SK-N-SH treated with all-trans-retinoic acid at 6 μM for 48 hours (cell line): ENCODE results near the gene BRAT1.

Source experiments
- ATAC-seq: fragments of 200-7000 bp; cut with Tn5 transposase; 3 replicates; pipeline ENCODE4 v1.9.1; 2020; ENCODE audit warnings: mild to moderate bottlenecking, moderate library complexity
- ARNTL ChIP-seq: fragments of 450-650 bp; formaldehyde crosslinking; IDR thresholded peaks from 2 replicates; pipeline ENCODE4 v1.5.0; 2020; ENCODE audit warnings: low read depth, mild to moderate bottlenecking, moderate library complexity, borderline replicate concordance
- BACH2 ChIP-seq: fragments of 250-450 bp; sonication (Bioruptor Pico); IDR thresholded peaks from 2 replicates; pipeline ENCODE4 v1.9.0; 2021; ENCODE audit warnings: mild to moderate bottlenecking, borderline replicate concordance
- CREB5 ChIP-seq: fragments of 250-450 bp; sonication (Bioruptor Pico); IDR thresholded peaks from 2 replicates; pipeline ENCODE4 v1.5.1; 2020; ENCODE audit warnings: low read depth, mild to moderate bottlenecking, moderate library complexity
- CSDC2 ChIP-seq: fragments of 250-450 bp; sonication (Bioruptor Pico); IDR thresholded peaks from 2 replicates; pipeline ENCODE4 v1.5.0; 2020; ENCODE audit warnings: mild to moderate bottlenecking, moderate library complexity
- CSRNP3 ChIP-seq: fragments of 250-450 bp; sonication (Bioruptor Pico); IDR thresholded peaks from 2 replicates; pipeline ENCODE4 v1.5.1; 2021; ENCODE audit warnings: mild to moderate bottlenecking, moderate library complexity
- ESRRG ChIP-seq: fragments of 250-450 bp; sonication (Bioruptor Pico); IDR thresholded peaks from 2 replicates; pipeline ENCODE4 v1.6.1; 2021; ENCODE audit warnings: mild to moderate bottlenecking
- GLIS3 ChIP-seq: fragments of 250-450 bp; sonication (Bioruptor Pico); IDR thresholded peaks from 2 replicates; pipeline ENCODE4 v1.5.0; 2020; ENCODE audit warnings: mild to moderate bottlenecking, moderate library complexity
- ISL1 ChIP-seq: fragments of 250-450 bp; sonication (Bioruptor Pico); IDR thresholded peaks from 2 replicates; pipeline ENCODE4 v2.1.2; 2022; ENCODE audit warnings: mild to moderate bottlenecking, moderate library complexity
- OSR1 ChIP-seq: fragments of 250-450 bp; sonication (Bioruptor Pico); IDR thresholded peaks from 2 replicates; pipeline ENCODE4 v1.8.0; 2022; ENCODE audit warnings: moderate library complexity, mild to moderate bottlenecking, inconsistent platforms
- PATZ1 ChIP-seq: fragments of 250-450 bp; sonication (Bioruptor Pico); IDR thresholded peaks from 2 replicates; pipeline ENCODE4 v1.8.0; 2020; ENCODE audit warnings: mild to moderate bottlenecking, moderate library complexity, borderline replicate concordance
- POU6F1 ChIP-seq: fragments of 250-450 bp; sonication (Bioruptor Pico); IDR thresholded peaks from 2 replicates; pipeline ENCODE4 v1.8.0; 2021; ENCODE audit warnings: low read depth, mild to moderate bottlenecking, moderate library complexity, borderline replicate concordance
- RARB ChIP-seq: fragments of 250-450 bp; sonication (Bioruptor Pico); IDR thresholded peaks from 2 replicates; pipeline ENCODE4 v1.8.0; 2021; ENCODE audit warnings: mild to moderate bottlenecking, moderate library complexity
- SNAI2 ChIP-seq: fragments of 250-450 bp; sonication (Bioruptor Pico); IDR thresholded peaks from 2 replicates; pipeline ENCODE4 v1.5.0; 2020; ENCODE audit warnings: mild to moderate bottlenecking, moderate library complexity
- TCF4 ChIP-seq: fragments of 250-450 bp; sonication (Bioruptor Pico); IDR thresholded peaks from 2 replicates; pipeline ENCODE4 v1.8.0; 2021; ENCODE audit warnings: mild to moderate bottlenecking, moderate library complexity, borderline replicate concordance
- TSHZ2 ChIP-seq: fragments of 250-450 bp; sonication (Bioruptor Pico); IDR thresholded peaks from 2 replicates; pipeline ENCODE4 v1.5.0; 2020; ENCODE audit warnings: mild to moderate bottlenecking, moderate library complexity
- ZC3H10 ChIP-seq: fragments of 250-450 bp; sonication (Bioruptor Pico); IDR thresholded peaks from 2 replicates; pipeline ENCODE4 v1.5.1; 2021; ENCODE audit warnings: mild to moderate bottlenecking, moderate library complexity
- ZFP3 ChIP-seq: fragments of 250-450 bp; sonication (Bioruptor Pico); IDR thresholded peaks from 2 replicates; pipeline ENCODE4 v1.5.0; 2020; ENCODE audit warnings: mild to moderate bottlenecking, moderate library complexity
- ZFP30 ChIP-seq: fragments of 450-650 bp; formaldehyde crosslinking; IDR thresholded peaks from 2 replicates; pipeline ENCODE4 v1.5.0; 2022; ENCODE audit warnings: mild to moderate bottlenecking, moderate library complexity
- ZNF565 ChIP-seq: fragments of 450-650 bp; formaldehyde crosslinking; conservative IDR thresholded peaks from 2 replicates; pipeline ENCODE4 v1.5.0; 2020; ENCODE audit warnings: low read depth, mild to moderate bottlenecking, moderate library complexity
- ZNF70 ChIP-seq: fragments of 450-650 bp; formaldehyde crosslinking; IDR thresholded peaks from 2 replicates; pipeline ENCODE4 v1.5.0; 2020; ENCODE audit warnings: mild to moderate bottlenecking, moderate library complexity
- ZNF8 ChIP-seq: fragments of 450-650 bp; formaldehyde crosslinking; IDR thresholded peaks from 2 replicates; pipeline ENCODE4 v1.5.0; 2020; ENCODE audit warnings: mild to moderate bottlenecking, moderate library complexity

BRAT1 gene

GRCh38 chr7:2501947-2502646, 53.2 kb downstream of the BRAT1 start (continued):
- TF ChIP-seq TSHZ2 (CRISPR knock-in tag) (no peak), ISL1 (CRISPR knock-in tag) (no peak), ZFP30 (CRISPR knock-in tag) (no peak), GLIS3 (CRISPR knock-in tag) (no peak), ESRRG (CRISPR knock-in tag) (no peak)

- TF ChIP-seq ZC3H10 (no peak), ARNTL (CRISPR knock-in tag) (no peak)
- TF ChIP-seq, all 23 proteins: peak for 0
These were observed 54.6 kb downstream of the BRAT1 start for GRCh38 chr7:2500701-2501100.

GRCh38 chr7:2499719-2500430, 55.4 kb downstream of the BRAT1 start:
- no peak for ATAC-seq
- TF ChIP-seq ZC3H10 (no peak), ZNF8 (CRISPR knock-in tag) (no peak), OSR1 (CRISPR knock-in tag) (no peak), ZFP3 (no peak), CREB5 (CRISPR knock-in tag) (no peak), TSHZ2 (CRISPR knock-in tag) (no peak), BACH2 (CRISPR knock-in tag) (no peak), RARB (CRISPR knock-in tag) (no peak), ZNF70 (CRISPR knock-in tag) (no peak), POU6F1 (CRISPR knock-in tag) (no peak), TCF4 (no peak), ESRRG (CRISPR knock-in tag) (no peak), GLIS3 (CRISPR knock-in tag) (no peak), ISL1 (CRISPR knock-in tag) (no peak), ZNF565 (CRISPR knock-in tag) (no peak)

More at GRCh38 chr7:2500701-2501100, 54.6 kb downstream of the BRAT1 start:
- ATAC-seq, result no peak

GRCh38 chr7:2499181-2499580, 56.1 kb downstream of the BRAT1 start:
- no peak for ATAC-seq
- TF ChIP-seq CSDC2 (CRISPR knock-in tag) (no peak), ZNF8 (CRISPR knock-in tag) (no peak), ZNF70 (CRISPR knock-in tag) (no peak), RARB (CRISPR knock-in tag) (no peak), CSRNP3 (no peak), ZFP3 (no peak), CREB5 (CRISPR knock-in tag) (no peak), SNAI2 (CRISPR knock-in tag) (no peak), ISL1 (CRISPR knock-in tag) (no peak), ZC3H10 (no peak), PATZ1 (CRISPR knock-in tag) (no peak), BACH2 (CRISPR knock-in tag) (no peak), ZFP30 (CRISPR knock-in tag) (no peak)
